C4-2B (cell line): ENCODE measurements around the gene PAK5.

Experiments
- H3K27ac ChIP-seq: fragments of 450-650 bp; 2 replicates; pipeline ENCODE4 v1.5.1; 2017
- ZFX ChIP-seq: fragments of 450-650 bp; IDR thresholded peaks from 2 replicates; pipeline ENCODE4 v1.6.1; 2017
- TF ChIP-seq, protein P1 (sequence below): fragments of 450-650 bp; conservative IDR thresholded peaks from 2 replicates; pipeline ENCODE4 v1.5.1; 2017; ENCODE audit warnings: mild to moderate bottlenecking

Gene PAK5

GRCh38 chr20:9506280-9506821, 332.5 kb downstream of the PAK5 start:
- H3K27ac ChIP-seq, result no peak overlapping the region
- TF ChIP-seq ZFX, result no peak
- TF ChIP-seq, protein P1, sequence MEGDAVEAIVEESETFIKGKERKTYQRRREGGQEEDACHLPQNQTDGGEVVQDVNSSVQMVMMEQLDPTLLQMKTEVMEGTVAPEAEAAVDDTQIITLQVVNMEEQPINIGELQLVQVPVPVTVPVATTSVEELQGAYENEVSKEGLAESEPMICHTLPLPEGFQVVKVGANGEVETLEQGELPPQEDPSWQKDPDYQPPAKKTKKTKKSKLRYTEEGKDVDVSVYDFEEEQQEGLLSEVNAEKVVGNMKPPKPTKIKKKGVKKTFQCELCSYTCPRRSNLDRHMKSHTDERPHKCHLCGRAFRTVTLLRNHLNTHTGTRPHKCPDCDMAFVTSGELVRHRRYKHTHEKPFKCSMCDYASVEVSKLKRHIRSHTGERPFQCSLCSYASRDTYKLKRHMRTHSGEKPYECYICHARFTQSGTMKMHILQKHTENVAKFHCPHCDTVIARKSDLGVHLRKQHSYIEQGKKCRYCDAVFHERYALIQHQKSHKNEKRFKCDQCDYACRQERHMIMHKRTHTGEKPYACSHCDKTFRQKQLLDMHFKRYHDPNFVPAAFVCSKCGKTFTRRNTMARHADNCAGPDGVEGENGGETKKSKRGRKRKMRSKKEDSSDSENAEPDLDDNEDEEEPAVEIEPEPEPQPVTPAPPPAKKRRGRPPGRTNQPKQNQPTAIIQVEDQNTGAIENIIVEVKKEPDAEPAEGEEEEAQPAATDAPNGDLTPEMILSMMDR, result no peak

- no peak for TF ChIP-seq ZFX
- TF ChIP-seq, protein P1, result no peak
- no peak overlapping the region for H3K27ac ChIP-seq
Observed at GRCh38 chr20:9503526-9504245, 335.2 kb downstream of the PAK5 start.

- no peak overlapping the region for H3K27ac ChIP-seq
- no peak for TF ChIP-seq ZFX
- TF ChIP-seq, protein P1, result no peak
Observed at GRCh38 chr20:9501473-9501872, 337.4 kb downstream of the PAK5 start.

GRCh38 chr20:9500121-9500520, 338.8 kb downstream of the PAK5 start:
- TF ChIP-seq, protein P1, result no peak
- TF ChIP-seq ZFX, result no peak

GRCh38 chr20:9499126-9499899, 339.6 kb downstream of the PAK5 start:
- TF ChIP-seq, protein P1, result no peak
- no peak for TF ChIP-seq ZFX
- no peak overlapping the region for H3K27ac ChIP-seq

More at GRCh38 chr20:9500121-9500520, 338.8 kb downstream of the PAK5 start:
- H3K27ac ChIP-seq, result no peak overlapping the region

GRCh38 chr20:9498322-9498721, 340.6 kb downstream of the PAK5 start:
- no peak overlapping the region for H3K27ac ChIP-seq
- no peak for TF ChIP-seq ZFX
- TF ChIP-seq, protein P1, result no peak

- no peak overlapping the region for H3K27ac ChIP-seq
- TF ChIP-seq ZFX, result no peak
- TF ChIP-seq, protein P1, result no peak
Observed at GRCh38 chr20:9496155-9496554, 342.7 kb downstream of the PAK5 start.
